HG03196 (cell line): ENCODE data around the gene NDUFS6.

Experiments used
- ATAC-seq: cut with Tn5 transposase; IDR thresholded peaks from one replicate; pipeline ENCODE4 v1.9.1; 2021; ENCODE audit not compliant: unreplicated experiment

The NDUFS6 gene

DNA sequence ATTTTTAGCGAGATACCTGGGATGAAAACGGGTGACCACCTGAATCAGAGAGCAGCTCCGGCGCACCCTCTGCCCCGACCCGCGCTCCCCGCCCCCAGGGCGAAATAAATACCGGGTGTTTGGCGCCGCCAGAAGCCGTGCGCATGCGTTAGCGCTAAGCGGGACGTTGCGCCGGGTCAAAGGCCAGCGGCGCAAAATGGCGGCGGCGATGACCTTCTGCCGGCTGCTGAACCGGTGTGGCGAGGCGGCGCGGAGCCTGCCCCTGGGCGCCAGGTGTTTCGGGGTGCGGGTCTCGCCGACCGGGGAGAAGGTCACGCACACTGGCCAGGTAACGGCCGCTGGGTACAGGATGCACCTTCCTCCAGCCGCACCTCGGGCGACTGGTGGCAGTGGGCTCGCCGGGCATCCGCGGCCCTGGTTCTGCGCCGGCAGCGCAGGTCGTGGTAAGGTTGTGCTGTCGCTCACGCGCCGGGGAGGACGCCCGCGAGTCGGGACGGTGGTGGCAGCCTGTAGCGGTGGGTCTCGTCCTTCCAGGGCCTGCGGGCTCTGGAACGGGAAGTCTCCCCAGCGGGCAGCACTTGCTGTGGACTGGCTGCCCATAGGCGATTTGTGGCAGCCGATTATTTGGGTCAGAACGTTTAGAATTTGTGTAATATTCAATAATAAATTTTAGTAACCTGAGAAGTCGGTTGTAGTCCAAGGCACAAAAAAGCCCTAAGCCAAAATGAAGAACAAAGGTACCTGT, at the start of gene NDUFS6:
NDUFS6 (plus strand) TSS at position 186 of the 745 bp plus-strand sequence; CDS start at position 197, 11 bp downstream.
- ATAC-seq, result peak; percentile 52

DNA sequence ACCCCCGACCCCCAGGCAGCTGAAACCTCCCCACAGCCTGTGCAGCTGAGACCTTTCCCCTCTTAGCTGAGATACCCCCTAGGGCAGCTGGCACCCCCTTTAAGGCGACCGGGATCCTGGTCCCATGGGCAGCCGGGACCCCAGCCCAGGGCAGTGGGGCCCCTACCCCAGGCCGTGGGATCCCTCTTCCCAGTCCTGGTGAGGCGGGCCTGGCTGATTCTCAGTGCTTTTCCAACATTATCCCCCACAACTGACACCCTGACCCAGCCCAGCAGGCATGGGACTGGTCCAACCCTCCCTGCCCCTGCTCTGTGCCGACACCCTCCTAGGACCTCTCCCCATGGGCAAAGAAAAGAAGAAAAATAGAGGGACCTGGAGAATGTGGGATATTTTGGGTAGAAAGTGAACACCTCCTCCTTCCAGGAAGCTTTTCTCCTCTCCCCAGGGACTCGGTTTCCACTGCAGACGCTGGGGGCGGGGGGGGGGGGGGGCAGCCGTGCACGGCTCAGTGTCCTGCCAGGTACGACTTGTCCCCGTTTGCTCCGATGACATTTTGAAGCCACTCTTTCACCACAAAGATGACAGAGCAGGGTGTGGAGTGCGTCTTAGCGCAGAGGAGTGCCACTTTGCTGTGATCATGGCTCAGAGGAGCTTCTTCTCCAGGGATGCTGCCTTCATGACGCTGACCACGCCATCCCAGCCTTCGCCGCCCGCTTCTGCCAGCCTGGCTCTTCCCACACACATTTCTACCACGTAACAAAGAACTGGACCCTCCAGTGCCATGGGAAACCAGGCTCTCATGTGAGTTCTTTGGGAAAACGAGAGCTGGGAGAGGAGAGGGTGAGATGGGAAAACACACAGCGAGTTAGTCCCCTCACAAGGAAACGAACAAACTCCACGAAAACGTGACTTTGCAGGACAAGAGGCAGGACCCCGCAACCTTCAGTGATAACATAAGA, 49.1 kb upstream of the NDUFS6 start:
- no peak for ATAC-seq

DNA sequence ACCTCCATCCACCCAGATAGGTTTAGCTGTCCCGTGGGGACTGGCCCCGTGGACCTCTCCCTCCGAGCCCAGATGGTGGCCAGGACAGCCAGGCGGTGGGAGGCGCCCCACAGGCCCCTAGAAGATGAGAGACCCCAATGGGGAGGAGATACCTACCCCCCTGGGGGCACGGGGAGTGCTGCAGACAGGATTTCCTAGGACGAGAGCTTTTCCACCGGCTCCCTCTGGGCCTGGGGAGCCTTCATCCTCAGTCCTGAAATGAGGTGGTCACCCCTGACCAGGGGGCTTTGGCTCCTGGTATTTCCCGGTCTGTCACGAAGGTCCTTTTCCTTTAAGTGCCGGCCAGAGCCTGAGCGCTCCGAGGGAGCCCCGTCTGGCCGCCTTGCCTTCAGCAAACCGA, 48.3 kb upstream of the NDUFS6 start:
- no peak for ATAC-seq

DNA sequence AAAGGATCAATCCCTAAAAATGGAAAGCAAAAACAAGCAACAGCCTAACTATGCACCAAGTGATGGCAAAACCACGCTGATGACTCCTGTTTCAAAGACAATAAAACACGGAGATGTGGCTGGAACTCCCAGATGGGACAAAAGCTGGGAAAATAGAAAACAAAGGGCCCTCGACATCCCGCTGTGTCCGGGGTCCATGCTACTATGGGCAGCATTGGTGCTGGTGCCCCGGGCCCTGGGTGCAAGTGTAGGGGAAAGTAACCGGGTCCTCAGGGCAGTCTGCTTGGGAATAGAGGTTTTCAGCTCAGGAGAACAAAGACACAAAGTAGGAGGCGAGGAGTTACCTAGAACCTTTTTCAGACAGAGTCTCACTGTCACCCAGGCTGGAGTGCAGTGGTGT, 47.7 kb upstream of the NDUFS6 start:
- ATAC-seq, result no peak

DNA sequence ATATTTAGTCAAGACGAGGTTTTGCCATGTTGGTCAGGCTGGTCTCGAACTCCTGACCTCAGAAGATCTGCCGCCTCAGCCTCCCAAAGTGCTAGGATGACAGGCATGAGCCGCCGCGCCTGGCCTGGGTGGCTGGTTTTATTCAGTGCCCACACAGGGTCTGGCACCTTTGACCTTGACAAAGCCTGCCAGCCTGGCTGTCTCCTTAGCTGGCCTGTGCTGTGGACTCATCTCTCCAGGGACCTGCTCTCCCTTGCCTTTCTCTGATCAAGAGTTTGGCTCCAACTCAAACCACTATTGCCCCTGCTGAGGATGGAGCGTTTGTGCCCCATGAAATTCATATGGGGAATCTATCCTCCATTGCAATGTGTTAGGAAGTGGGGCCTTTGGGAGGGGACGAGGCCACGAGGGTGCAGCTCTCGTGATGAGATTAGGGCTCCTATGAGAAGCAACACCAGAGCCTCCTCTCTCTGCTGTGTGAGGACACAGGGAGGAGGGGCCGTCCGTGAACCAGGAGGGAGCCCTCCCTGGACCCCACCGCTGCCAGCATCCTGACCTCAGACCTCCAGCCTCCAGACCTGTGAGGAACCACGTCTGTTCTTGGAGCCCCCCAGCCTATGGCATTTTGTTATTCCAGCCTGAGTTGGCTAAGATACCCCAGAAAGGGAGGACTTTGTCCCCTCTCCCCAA, 46.5 kb upstream of the NDUFS6 start:
- ATAC-seq, result no peak

DNA sequence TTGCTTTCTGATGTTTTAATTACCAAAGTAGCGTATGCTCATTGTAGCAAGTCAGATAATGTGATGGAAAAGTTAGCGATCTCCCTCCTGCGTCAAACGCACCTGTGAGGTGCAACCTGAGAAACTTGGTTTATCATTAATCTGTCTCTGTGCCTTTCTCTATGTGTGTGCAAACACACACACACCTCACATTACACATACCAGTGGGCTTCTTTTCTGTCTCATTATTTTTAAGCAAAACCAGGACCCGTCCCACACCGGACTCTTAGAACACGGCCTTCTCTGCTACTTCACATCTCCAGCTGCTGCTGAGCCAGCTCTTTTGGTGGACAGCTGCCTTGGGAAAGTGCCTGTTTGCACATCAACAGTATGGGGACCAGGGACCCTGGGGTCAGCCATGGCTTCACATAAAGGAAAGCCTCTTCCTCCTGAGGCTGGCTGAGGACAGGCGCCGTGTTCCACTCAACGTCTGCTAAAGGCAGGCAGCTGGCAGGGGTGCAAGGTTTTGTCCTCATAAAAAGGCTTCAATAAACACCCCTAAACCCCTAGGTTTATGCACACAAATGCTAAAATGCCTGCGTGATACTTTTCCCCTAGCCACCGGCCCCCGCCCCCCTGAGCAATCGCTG, 45.8 kb upstream of the NDUFS6 start:
- no peak for ATAC-seq

DNA sequence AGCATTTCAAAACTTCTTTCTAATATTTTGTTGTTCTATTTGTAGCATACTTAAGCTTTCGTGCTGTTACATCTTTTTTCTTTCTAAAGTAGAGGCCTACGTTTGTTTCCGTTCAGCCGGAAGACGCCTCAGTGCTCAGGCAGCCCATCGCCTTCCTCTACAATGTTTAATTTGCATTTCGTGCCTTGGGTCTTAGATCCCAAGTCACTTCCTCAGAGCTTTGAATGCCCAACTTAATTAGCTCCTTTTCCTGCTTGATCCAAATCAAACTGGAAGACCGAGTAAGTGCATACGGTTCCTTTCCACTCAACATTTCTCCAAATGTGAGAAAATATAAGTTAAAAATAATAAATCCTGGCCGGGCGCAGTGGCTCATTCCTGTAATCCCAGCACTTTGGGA, 44.7 kb upstream of the NDUFS6 start:
- no peak for ATAC-seq

DNA sequence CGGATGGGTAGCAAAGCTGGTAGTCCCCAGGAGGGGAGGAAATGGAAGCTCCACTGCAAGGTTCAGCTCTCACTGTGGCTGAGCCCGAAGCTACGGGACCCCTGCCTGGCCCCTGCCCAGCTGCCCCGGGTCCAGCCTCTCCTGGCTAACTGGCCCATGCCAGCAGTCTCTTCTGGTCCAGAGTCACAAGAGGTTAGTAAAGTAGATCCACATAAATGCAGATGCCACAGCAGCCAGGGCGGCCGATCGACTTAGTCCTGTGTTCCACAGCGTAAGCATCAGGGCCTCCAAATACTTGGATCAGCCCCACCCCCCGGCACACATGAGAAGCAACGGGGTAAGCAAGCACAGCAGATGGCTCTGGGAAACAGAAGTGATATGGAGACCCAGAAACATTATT, 43.7 kb upstream of the NDUFS6 start:
- no peak for ATAC-seq

DNA sequence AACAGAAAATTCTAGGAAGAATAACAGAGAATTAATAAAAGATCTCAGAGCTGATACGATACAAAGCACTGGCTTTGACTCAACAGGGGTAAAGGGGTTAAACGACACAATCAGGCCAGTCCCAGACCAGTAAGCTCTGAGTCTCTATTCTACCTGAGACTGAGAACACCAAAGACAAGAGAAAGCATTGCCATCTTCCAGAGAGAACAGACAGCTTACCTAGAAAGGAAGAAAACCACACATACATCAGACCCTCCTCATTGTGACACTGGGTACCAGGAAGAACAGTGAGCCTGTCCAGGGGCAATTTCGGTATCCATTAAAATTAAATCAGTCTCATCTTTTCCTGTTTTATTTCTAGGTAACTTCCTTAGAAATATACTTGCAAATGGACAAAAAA, 42.6 kb upstream of the NDUFS6 start:
- no peak for ATAC-seq

DNA sequence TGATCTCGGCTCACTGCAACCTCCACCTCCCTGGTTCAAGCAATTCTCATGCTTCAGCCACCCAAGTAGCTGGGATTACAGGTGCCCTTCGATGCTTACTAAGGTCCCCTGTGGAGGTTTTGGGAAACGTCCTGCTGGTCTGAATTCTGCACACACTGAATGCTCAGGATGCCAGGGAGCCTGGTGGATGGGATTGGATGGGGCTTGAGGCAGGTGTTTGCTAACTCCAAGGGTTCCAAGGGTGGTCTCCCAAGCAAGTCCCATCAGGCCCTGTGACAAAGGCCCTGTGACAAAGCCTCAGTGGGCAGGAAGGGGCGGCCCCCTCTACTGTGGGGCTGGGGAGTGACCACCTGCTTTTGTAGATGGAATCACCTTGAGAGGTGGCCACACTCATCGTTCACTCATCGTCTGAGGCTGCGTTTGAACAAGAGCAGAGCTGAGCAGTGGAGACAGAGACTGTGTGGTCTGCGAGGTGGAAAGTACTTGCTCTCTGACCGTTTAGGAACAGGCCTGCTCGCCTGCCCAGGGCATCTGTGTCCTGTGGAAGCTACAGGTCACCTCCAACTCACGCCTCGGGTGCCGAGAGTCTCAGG, 41.7 kb upstream of the NDUFS6 start:
- ATAC-seq, result no peak

DNA sequence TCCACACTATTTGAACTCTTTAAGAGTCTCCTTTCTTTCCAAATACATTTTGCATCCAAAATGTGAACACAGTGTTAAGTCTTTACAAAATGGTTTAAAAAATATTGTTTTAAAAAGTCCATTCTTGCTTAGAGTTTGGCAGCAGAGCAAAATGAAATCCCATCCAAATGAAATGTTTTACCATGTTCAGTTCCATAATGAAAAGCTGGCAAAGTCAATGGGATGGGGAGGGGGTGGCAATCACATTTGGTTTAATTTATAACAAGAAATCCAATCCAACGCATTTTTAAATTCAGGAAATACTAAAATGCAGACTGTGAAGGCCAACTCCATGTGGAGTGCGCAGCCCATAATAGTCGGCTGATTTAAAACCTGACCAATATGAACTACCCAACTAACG, 41.0 kb upstream of the NDUFS6 start:
- ATAC-seq, result no peak

DNA sequence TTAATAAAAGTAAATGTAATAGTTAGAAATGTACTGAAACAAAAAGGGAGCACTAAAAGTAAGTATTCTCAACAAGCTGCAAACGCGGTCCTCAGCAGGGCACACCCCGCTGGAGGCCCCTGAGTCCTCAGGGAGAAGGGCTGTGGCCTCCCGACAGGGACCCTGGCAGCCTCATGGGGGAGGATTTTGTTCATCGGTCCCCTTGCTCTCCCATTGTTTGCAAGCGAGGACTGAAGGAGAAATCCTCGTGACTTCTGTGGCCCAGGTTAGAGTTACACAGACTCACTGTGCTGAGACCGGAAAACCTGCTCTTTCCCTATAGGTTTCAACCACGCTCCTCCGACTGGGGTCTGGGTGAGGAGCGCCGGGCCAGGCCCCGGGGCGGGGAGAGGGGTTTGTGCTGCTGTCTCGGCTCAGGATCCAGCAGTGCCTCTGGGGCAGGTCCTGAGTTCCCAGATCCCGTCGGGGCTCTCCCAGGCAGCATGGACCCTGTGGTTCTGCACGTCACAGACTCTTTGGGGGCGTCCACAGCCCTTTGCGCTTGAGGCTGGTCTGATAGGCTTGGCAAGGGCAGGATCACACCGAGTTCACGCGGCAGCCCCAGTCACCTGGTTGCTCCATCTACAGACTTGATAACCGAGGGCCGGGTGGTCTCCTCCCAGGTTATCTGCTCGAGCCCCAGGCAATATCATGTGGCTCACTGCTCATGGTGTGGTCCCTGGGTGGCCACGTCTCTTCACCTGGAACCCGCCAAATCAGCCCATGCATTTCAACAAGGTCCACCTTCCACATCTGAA, 40.4 kb upstream of the NDUFS6 start:
- no peak for ATAC-seq

DNA sequence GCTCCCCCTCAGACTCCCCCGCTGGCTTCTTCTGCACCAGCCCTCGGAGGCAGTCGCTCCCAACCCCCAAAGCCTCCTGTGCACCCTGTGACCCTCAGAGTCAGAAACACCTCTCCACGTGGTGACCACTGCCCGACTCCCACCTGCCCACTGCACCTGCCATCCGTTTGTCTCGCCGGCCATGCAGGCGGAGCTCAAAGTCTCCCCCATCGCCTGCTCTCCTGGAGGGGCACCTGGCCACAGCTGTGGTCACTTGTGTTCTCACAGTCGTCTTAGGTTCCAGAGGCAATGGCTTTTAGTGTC, 39.8 kb upstream of the NDUFS6 start:
- ATAC-seq, result no peak

DNA sequence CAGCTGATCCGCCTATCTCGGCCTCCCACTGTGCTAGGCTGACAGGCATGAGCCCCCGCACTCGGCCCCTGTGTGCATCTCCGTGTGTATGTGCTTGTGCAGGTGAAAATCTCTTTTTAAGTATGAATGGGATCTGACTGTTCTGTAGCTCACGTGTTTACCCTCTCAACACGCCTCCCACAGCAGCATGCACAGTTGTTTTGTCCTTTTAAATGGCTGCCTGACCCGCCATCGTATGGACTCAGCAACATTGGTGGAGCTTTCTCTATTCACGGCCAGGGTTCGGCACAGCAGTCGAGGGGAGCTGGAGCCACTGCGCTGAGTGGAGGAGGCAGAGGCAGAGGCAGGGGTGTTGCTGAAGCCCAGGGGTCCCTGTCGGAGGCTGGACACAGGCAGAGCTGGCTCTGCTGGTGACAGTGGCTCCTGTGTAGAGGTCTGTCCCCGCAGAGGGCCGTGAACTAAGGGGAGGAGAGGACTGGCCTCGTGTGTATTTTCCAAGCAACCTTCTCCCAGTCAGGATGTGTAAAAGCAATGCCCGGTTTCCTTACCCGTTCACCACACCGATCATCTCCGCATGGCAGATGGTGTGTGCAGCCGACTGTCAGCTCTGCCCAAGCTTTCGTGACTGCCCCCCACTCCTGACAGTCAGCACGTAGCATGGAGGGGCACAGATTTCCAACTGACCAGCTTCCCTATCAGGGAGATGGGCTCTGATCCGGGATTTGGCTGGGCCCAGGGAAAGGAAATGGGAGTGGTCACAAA, 38.9 kb upstream of the NDUFS6 start:
- ATAC-seq, result no peak

DNA sequence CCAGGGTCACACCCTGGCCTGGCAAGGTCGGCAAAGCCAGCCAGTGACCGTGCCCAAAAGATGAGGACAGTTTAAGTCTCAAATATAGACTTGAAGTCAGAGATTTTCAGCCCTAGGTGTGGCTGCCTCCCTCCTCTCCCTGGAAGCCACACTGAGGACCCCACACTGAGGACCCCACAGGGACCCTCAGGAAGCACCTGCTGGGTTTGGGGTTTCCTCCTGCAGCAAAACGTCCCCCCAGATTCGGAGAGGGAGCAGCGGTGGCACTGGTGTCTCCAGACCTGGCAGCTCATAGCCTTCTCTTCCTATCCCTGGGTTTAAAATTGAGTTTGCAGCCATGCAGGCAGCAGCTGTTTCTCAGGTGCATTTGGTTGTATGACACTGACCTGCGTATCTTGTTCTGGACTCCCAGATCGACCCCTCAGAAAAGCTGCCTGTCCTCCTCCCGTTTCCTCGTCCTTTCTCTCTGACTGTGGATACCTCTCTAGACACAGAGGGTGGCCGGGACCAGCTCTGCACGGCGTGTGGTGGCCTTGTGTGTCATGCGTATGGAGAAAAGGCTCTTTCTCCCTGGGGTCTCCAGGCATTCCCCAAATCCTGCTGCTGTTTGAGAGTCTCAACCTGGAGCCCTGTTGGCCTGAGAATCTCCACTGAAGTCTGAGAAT, 38.2 kb upstream of the NDUFS6 start:
- ATAC-seq, result no peak

DNA sequence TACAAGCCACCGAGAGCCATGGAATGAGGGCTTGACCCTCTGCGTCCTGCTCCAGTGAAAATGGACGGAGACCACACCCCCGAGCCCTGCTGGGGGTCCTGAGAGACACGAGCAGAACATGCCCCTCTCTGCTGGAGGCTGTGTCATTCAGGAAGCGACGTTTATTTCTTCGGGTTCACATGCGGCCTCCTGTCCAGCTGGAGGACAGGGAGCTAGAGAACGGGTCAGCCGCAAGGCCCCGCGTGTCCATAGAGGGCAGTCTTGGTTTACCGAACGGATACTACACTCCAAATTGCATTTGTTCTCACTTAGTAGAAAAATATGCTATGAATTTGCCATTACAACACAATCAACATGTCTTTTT, 37.7 kb upstream of the NDUFS6 start:
- ATAC-seq, result no peak

DNA sequence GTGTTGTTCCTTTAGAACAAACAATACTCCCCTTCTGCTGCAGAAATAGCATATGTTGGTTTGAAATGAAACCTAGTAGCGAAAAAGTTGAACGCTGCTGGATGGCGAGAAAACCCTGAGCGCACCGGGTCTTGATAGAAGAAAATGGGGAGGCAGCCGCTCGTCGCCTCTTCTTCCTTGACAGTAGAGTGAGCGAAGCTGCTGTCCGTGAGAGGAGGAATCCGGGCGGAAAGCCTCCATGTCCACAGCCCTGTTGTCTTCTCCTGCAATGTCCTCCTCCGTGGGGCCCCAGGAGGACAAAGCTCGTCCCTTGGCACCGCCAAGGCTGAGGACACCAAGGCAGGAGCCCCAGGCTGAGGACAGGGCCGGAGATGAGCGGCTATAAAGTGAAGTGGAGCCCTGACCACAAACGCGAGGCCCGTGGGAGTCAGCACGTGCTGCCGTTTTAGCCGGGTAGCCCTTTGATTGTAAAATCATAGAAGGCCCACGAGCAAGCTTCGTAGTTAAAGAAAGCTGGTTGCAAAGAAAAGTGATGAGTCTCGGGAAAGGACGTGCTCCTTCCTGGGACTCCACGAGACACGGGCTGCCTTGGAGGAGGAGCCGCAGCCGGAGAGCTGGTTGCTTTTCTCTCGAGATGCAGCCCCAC, 37.1 kb upstream of the NDUFS6 start:
- no peak for ATAC-seq

DNA sequence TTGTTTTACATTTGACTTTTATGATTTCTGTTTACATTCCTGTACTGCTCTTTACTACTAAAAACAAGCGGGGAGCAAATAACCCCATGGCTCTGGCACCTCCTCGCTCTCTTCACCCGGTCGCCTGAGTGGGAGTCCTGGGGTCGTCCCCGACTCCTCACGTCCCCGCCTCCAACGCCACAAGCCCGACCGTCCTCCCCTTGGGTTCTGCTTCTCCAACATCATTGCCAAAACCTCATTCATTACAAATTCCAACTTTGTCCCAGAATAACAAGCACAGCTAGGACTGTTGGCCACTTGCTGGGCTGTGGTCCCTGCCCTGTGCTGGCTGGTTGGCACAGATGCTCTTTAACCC, 36.6 kb upstream of the NDUFS6 start:
- ATAC-seq, result no peak
